Keratinocyte (primary cell): Measurements from ENCODE around the gene UTS2B.

Experiments
- CTCF ChIP-seq, 3 experiments: IDR thresholded peaks in 1 of 3; conservative IDR thresholded peaks in 1 of 3; optimal IDR thresholded peaks in 1 of 3; 2 replicates in 2 of 3; 3 replicates in 1 of 3; pipeline versions ENCODE3 to v1.5.1; 2011; ENCODE audit warnings: low read length in 3 of 3, mild to moderate bottlenecking in 3 of 3, moderate library complexity in 2 of 3, control low read depth in 1 of 3, inconsistent platforms in 1 of 3; ENCODE audit not compliant: insufficient read depth in 2 of 3; ENCODE audit errors: extremely low read depth in 1 of 3
- EZH2 ChIP-seq: IDR thresholded peaks from one replicate; pipeline ENCODE4 v1.6.1; 2012; ENCODE audit warnings: inconsistent platforms, mild to moderate bottlenecking, low read length, moderate library complexity

DNA sequence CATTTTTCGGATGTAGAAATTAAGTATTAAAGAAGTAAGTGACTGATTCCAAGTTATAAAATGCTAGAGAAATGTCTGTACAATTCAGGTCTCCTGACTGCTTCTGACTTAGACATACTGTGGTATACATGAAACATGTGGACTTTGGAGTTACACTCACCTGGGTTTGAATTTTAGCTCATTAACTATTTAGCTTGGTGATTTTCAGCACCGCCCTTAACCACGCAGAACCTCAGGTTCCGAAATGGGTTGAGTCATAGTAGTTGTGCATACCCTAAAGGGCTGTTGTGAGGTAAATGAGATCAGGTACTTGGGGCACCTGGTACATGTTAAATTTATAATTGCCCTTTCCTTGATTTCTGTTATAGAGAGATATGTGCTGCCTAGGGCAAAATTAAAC is 32.9 kb upstream of the UTS2B start:
- no peak for TF ChIP-seq CTCF (optimal IDR thresholded peaks at IDR 0.05 in 1 of 3, IDR thresholded peaks at IDR 0.05 in 1 of 3, conservative IDR thresholded peaks at IDR 0.05 in 1 of 3; ENCODE audit: extremely low read depth in 1 of 3, insufficient read depth in 2 of 3, low read length in 3 of 3)
- TF ChIP-seq EZH2, result no peak
